Left ventricle myocardium superior (tissue), 1 donor: Measurements from ENCODE around the gene CHCHD10. TPM values are rescaled to one million over a fixed set of nuclear protein-coding genes. Genes with fewer than 3 reads are reported as not detected.

ENCODE experiments used
- ATAC-seq: fragments of 200-7000 bp; cut with Tn5 transposase; one replicate; pipeline ENCODE4 v1.9.1; 2020; ENCODE audit warnings: mild to moderate bottlenecking, moderate library complexity
- DNase-seq: peaks from one replicate; pipeline ENCODE4 v3.0.0-alpha.2; 2020
- intact Hi-C: fragments of 100-400 bp; cut with micrococcal nuclease; formaldehyde crosslinking; loops from one replicate; pipeline ENCODE4 v1.11.0; 2022
- total RNA-seq: library from RNA; stranded (reverse); fragmentation: NEBNext Ultra II Directional; extraction: Animal tissue kit (Norgen Biotek cat#: 25700); gene quantifications from one replicate; pipeline ENCODE4 v1.2.1, GENCODE V29; 2021
- donor health status: DM: no; HTN: yes; CAD: no; lungs with severe emphysema.

CHCHD10 gene
- total RNA-seq, 1 donor from 2014 or later, result 1,571 TPM

DNA sequence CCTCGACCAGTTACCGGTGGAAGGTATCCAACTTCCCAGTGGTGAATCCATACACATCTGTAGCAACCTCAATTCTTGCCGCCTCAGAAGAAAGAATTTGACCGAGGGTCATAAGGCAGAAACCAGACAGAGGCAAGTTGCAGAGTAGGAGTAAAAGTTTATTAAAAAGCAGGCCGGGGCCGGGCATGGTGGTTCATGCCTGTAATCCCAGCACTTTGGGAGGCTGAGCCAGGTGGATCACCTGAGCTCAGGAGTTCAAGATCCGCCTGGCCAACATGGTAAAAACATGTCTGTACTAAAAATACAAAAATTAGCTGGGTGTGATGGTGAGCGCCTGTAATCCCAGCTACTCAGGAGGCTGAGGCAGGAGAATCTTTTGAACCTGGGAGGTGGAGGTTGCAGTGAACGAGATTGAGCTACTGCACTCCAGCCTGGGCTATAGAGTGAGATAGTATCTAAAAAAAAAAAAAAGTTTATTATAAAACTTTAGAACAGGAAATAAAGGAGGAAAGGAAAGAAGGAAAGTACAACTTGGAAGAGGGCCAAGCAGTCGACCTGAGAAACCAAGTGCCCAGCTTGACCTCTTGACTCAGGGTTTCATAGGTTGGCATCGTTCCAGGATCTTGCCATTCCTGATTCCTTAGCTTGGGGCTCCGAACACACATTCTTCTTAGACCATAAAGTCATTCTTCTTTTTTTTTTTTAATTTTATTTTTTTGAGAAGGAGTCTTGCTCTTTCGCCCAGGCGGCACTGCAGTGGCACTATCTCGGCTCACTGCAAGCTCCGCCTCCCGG lies 49.2 kb downstream of the CHCHD10 start:
- DNase-seq (no peak), ATAC-seq (no peak)
- intact Hi-C loops, result no loop called here

DNA sequence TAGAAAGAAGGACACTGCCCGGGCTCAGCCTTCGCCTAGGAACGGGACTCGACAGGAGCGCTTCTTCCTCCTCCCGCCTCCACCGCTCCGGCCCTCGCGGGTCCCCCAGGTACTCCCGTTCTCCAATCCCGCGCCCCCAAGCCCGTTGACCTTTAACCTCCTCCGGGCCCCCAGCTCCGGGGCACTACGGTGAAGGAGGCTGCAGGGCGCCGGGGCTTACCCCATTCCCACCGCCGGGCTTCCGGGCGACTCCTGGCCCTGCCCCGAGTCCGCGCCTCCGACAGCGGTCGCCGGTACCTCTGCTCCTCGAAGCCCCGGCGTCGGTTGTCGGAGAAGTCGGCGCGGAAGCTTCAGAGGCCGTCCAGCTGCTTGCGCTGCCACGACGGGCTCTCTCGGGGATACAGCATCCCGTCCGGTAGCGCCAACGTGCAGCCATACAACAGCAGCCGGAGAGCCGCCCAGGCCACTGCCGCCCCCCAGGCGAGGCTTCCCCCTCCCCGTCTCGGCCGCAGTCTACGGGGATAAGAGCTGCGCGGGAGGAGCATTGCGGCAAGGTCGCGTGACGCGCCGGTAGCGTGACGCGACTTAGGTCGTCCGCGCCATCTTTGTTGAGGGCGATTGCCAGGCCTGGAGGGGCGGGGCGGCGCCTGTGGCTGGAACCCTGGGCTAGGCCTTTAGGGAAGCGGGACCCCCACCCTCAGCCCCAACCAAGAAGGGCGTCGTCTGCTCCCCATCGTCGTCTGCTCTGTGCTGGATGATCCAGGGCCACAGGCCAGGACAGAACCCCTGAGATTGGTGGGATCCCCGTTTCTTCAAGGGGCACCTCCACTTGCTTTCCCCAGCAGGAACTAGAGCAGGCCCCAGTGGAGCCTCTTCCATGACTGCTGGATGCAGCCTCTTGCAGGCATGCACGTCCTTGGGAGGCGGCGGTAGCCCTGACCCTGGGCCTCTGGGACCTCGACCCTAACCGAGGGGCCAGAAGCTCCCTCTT lies 50.7 kb downstream of the CHCHD10 start:
- intact Hi-C loops, result no loop called here
- DNase-seq (peak; percentile 91), ATAC-seq (peak; percentile 98)

Other genes starting within 250 kb of the CHCHD10 start
- gene IGLL1, start 187.7 kb downstream of the CHCHD10 start, total RNA-seq, result not detected
- gene DRICH1, start 135.7 kb downstream of the CHCHD10 start, total RNA-seq, result not detected
- gene RGL4, start 77.0 kb downstream of the CHCHD10 start, total RNA-seq, result not detected
- 3.5 TPM for gene ZNF70, start 16.9 kb downstream of the CHCHD10 start, total RNA-seq
- 0.97 TPM for gene VPREB3, start 13.5 kb downstream of the CHCHD10 start, total RNA-seq
- gene C22orf15, start 5.0 kb downstream of the CHCHD10 start, total RNA-seq, result not detected
- gene MMP11, start 4.9 kb upstream of the CHCHD10 start, total RNA-seq, result 32.3 TPM
- 48.5 TPM for gene SMARCB1, start 19.0 kb upstream of the CHCHD10 start, total RNA-seq
- 2.1 TPM for gene DERL3, start 71.0 kb upstream of the CHCHD10 start, total RNA-seq
- gene SLC2A11, start 89.9 kb upstream of the CHCHD10 start, total RNA-seq, result 25.3 TPM
- 270 TPM for gene MIF, start 126.4 kb upstream of the CHCHD10 start, total RNA-seq
- gene GSTT2B, start 193.2 kb upstream of the CHCHD10 start, total RNA-seq, result 3.2 TPM
- gene DDTL, start 198.9 kb upstream of the CHCHD10 start, total RNA-seq, result 1.6 TPM
- gene DDT, start 206.5 kb upstream of the CHCHD10 start, total RNA-seq, result 141 TPM
- gene GSTT2, start 212.2 kb upstream of the CHCHD10 start, total RNA-seq, result 0.42 TPM
- gene GSTT4, start 237.5 kb upstream of the CHCHD10 start, total RNA-seq, result not detected
- gene CABIN1, start 243.3 kb upstream of the CHCHD10 start, total RNA-seq, result 40.2 TPM